HFFc6 (cell line): ENCODE measurements around the gene CUX1. TPM values are rescaled to one million over a fixed set of nuclear protein-coding genes. Genes with fewer than 3 reads are reported as not detected.
A peak's percentile ranks its signal among the peaks of the same experiment; 100 is the strongest.

Source experiments
- DNase-seq: peaks from one replicate; pipeline ENCODE4 v3.0.0-alpha.2; 2018
- H3K27ac Mint-ChIP-seq: 2 replicates; pipeline ENCODE4 v1.8.0; 2020; ENCODE audit warnings: mild to moderate bottlenecking, mixed read lengths
- H3K27me3 Mint-ChIP-seq: 2 replicates; pipeline ENCODE4 v1.8.0; 2021; ENCODE audit warnings: mild to moderate bottlenecking, moderate library complexity, mixed read lengths; ENCODE audit not compliant: insufficient read depth
- H3K36me3 Mint-ChIP-seq: 2 replicates; pipeline ENCODE4 v1.8.0; 2021; ENCODE audit warnings: low read depth, mixed read lengths
- H3K4me1 Mint-ChIP-seq: 2 replicates; pipeline ENCODE4 v1.8.0; 2020; ENCODE audit warnings: low read depth, mixed read lengths
- H3K4me3 Mint-ChIP-seq: 2 replicates; pipeline ENCODE4 v1.8.0; 2020; ENCODE audit warnings: mild to moderate bottlenecking, moderate library complexity, mixed read lengths
- H3K9me3 Mint-ChIP-seq: 2 replicates; pipeline ENCODE4 v1.8.0; 2020; ENCODE audit warnings: mild to moderate bottlenecking, mixed read lengths
- CTCF ChIP-seq: fragments of 200-600 bp; sonication (generic); IDR thresholded peaks from 2 replicates; pipeline ENCODE4 v1.5.0; 2021; ENCODE audit warnings: antibody characterized with exemption, mild to moderate bottlenecking
- long read RNA-seq: library from polyadenylated mRNA; unstranded; transcript quantifications from one replicate; pipeline ENCODE4 v2.0.0, GENCODE V29; 2019
- total RNA-seq, 6 experiments: library from RNA; stranded (reverse); fragmentation: NEBNext Ultra II Directional; extraction: Animal tissue kit (Norgen Biotek cat#: 25700); gene quantifications; 2 replicates in 1 of 6; 3 replicates in 5 of 6; pipeline ENCODE4 v1.2.3, GENCODE V29; 2021

CUX1 gene
- 10 to 100 TPM; 46.9 to 64.2 (median 51.6) TPM for total RNA-seq
- long read RNA-seq, partial matches to known transcripts: 2 of 16 reads
- long read RNA-seq, other reads (novel, unspliced or antisense): 13 of 16 reads

- H3K27ac Mint-ChIP-seq: peak within 1 kb of the TSS; percentile 65
- TF ChIP-seq CTCF: no peak
Observed at GRCh38 chr7:101817471-101818286, at the start of gene CUX1. Gene CUX1 (plus strand): TSS chr7:101817626. CDS start chr7:101817640, 14 bp downstream.

DNA sequence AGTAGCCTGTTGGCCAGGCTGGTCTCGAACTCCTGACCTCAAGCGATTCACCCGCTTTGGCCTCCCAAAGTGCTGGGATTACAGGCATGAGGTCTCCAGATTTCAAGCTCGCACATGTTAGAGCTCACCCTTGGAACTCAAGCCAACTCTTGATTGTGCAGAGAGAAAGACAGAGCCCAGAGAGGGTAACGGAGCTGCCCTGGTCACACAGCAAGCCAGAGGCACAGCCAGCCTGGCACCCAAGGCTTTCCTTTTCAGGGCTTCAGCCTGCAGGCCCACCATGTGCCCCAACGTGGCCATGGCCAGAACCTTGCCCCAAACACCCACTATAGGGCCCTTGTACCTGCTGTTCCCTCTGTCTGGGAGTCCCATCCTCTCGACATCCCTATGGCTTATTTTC lies 49.1 kb upstream of the CUX1 start:
- TF ChIP-seq CTCF: no peak
- H3K4me1 Mint-ChIP-seq: no peaks in the 10 kb centered on the region
- no peak for DNase-seq
- H3K27ac Mint-ChIP-seq: no peak overlapping the region
- no peak overlapping the region for H3K4me3 Mint-ChIP-seq
- H3K27me3 Mint-ChIP-seq: peaks cover 24% of the 10 kb centered on the region
- H3K36me3 Mint-ChIP-seq: no peaks in the 10 kb centered on the region
- no peaks in the 10 kb centered on the region for H3K9me3 Mint-ChIP-seq

More at GRCh38 chr7:101817471-101818286, at the start of gene CUX1:
- H3K9me3 Mint-ChIP-seq: no peaks in the 10 kb centered on the region
- peaks cover 6% of the 10 kb centered on the region; the same call in 1 of the 2 replicates for H3K36me3 Mint-ChIP-seq
- peak within 1 kb of the TSS; percentile 86 for H3K4me3 Mint-ChIP-seq
- no peaks in the 10 kb centered on the region for H3K27me3 Mint-ChIP-seq
- peaks cover 46% of the 10 kb centered on the region for H3K4me1 Mint-ChIP-seq
- no peak for DNase-seq

DNA sequence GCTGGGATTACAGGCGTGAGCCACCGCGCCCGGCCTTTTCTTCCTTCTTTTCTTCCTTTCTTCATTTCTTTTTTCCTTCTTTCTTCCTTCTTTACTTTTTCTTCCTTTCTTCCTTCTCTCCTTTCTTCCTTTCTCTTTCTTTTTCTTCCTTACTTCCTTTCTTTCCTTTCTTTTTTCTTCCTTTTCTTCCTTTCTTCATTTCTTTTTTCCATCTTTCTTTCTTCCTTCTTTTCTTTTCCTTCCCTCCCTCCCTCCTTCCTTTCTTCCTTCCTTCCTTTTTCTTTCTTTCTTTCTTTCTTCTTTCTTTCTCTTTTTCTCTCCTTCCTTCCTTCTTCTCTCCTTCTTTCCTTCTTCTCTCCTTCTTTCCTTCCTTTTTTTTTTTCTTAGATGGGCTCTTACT lies 47.0 kb upstream of the CUX1 start:
- no peak overlapping the region for H3K4me3 Mint-ChIP-seq
- no peaks in the 10 kb centered on the region for H3K36me3 Mint-ChIP-seq
- no peak for TF ChIP-seq CTCF
- peaks cover 33% of the 10 kb centered on the region for H3K27me3 Mint-ChIP-seq
- H3K9me3 Mint-ChIP-seq: no peaks in the 10 kb centered on the region
- DNase-seq: no peak
- no peak overlapping the region for H3K27ac Mint-ChIP-seq
- H3K4me1 Mint-ChIP-seq: no peaks in the 10 kb centered on the region

- no peak overlapping the region for H3K27ac Mint-ChIP-seq
- H3K27me3 Mint-ChIP-seq: peaks cover 43% of the 10 kb centered on the region
- no peaks in the 10 kb centered on the region for H3K9me3 Mint-ChIP-seq
- DNase-seq: no peak
- no peaks in the 10 kb centered on the region for H3K4me1 Mint-ChIP-seq
- TF ChIP-seq CTCF: no peak
- H3K36me3 Mint-ChIP-seq: no peaks in the 10 kb centered on the region
- H3K4me3 Mint-ChIP-seq: no peak overlapping the region
Observed at GRCh38 chr7:101772508-101773211, 44.8 kb upstream of the CUX1 start.

GRCh38 chr7:101775181-101775580 lies 42.2 kb upstream of the CUX1 start:
- no peak overlapping the region for H3K27ac Mint-ChIP-seq
- TF ChIP-seq CTCF: no peak
- peaks cover 50% of the 10 kb centered on the region for H3K27me3 Mint-ChIP-seq

More at GRCh38 chr7:101775181-101775580, 42.2 kb upstream of the CUX1 start:
- DNase-seq: no peak
- Mint-ChIP-seq H3K9me3 (no peaks in the 10 kb centered on the region), H3K4me3 (no peak overlapping the region), H3K4me1 (no peaks in the 10 kb centered on the region), H3K36me3 (no peaks in the 10 kb centered on the region)
